Right lung (tissue), 10 donors: Measurements from ENCODE around the gene B3GNT3. TPM values are rescaled to one million over a fixed set of nuclear protein-coding genes. Genes with fewer than 3 reads are reported as not detected.

Experiments used
- DNase-seq, 2 donors: peaks; one replicate each; pipeline ENCODE4 v3.0.0-alpha.2; 2013
- long read RNA-seq, 8 donors: transcript quantifications; one replicate each; lab custom pipeline, GENCODE V29; 2026
- polyA plus RNA-seq, 5 donors: library from polyadenylated mRNA; unstranded; fragments of 120-200 nt; gene quantifications; one replicate each; pipeline versions ENCODE4 v1.2.1 to v1.2.3, GENCODE V29; 2013; ENCODE audit warnings: inconsistent platforms in 1 of 5, low replicate concordance in 1 of 5; ENCODE audit not compliant: insufficient read length in 5 of 5, insufficient read depth in 1 of 5

B3GNT3 gene, protein sequence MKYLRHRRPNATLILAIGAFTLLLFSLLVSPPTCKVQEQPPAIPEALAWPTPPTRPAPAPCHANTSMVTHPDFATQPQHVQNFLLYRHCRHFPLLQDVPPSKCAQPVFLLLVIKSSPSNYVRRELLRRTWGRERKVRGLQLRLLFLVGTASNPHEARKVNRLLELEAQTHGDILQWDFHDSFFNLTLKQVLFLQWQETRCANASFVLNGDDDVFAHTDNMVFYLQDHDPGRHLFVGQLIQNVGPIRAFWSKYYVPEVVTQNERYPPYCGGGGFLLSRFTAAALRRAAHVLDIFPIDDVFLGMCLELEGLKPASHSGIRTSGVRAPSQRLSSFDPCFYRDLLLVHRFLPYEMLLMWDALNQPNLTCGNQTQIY
- polyA plus RNA-seq = under 1 TPM in 2 of 5 donors, not detected in 3; 0.10 to 0.12 TPM
- long read RNA-seq, donor 1 = 0 reads
- long read RNA-seq, donor 2 = 0 reads
- long read RNA-seq, donor 3 = 0 reads
- long read RNA-seq, donor 4 = 0 reads
- long read RNA-seq, donor 5 = 0 reads
- long read RNA-seq, donor 6 = 0 reads
- long read RNA-seq, donor 7 = 0 reads
- long read RNA-seq, donor 8 = 0 reads

DNA sequence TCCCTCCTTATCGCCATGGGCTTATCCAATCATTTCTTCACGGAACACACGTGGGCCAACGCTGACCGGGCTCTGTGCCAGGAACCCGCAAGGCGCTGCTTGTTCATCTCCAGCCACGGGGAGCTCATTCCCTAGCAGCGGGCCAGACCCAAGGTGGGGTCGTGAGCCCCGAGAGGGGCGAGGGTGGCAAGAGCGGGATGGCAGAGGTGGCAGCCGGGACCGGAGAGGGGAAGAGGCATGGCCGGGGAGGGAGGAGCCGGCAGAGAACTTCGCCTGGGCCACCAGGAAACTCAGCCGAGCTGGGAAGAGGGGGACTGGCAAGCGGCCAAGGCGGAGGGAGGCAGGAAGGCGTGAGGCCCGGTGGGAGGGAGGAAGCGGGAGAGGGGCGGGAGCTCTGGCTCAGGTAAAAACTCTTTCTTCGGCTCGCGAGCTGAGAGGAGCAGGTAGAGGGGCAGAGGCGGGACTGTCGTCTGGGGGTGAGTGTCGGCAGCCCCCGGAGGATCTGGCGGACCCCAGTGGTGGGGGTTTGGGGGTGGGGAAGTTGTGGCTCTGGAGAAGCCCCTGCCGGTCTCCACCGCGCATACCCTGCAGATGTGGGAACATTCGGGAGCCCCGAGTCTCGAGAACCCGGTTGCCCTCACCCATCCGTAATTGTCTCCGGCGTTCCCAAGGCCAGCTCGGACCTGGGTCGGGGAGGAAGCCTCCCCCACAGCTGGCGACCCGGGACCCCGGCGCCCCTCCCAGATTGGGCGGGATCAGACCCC lies at the start of gene B3GNT3:
Gene B3GNT3, plus strand, starts transcription at position 408 of the 764 bp plus-strand sequence. CDS start 12,670 bp downstream, outside the sequence.
- no peak for DNase-seq

DNA sequence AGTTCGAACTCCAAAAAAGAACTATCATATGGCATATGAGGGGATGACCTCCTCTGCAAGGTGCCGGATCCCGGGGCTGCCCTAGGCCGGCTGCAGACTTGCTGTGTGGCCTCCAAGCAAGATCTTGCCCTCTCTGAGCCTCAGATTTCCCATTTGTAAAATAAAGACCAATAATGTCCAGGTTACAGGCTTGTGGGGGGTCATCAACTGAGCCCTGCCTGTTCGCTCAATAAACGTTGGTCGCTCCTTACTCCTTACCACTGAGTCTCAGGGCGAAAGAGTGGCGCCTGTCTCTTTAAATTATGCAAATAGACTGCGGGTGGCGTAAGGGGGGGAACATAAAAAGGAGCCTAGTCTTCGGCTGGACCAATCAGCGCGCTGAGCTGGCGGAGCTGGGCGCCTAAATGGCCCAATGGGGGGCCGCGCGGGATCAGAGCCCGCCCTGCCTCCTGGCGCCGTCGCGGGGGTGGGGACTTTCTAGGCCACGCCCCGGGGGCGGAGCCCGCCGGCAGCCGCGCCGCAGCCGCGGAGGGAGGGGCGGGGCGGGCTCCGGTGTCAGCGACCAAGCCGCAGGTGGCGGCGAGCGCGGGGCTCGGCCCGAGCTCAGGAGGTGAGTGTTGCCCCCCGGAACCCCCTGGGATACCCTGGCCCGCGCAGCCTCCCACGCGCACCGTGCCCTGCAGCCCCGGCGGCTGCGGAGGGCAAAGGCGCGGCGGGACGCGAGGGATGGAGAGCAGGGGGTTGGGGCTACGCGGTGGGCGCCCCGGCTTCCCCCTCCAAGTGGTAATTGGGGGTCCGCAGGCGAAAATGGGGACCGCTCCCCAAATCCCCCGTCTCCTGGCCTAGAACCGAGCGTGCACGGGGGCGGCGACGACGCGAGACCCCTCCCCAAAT lies 47.5 kb upstream of the B3GNT3 start:
- peak; percentile 72 to 74 for DNase-seq

- no peak for DNase-seq
These were observed 45.9 kb upstream of the B3GNT3 start for GRCh38 chr19:17748884-17749638.

DNA sequence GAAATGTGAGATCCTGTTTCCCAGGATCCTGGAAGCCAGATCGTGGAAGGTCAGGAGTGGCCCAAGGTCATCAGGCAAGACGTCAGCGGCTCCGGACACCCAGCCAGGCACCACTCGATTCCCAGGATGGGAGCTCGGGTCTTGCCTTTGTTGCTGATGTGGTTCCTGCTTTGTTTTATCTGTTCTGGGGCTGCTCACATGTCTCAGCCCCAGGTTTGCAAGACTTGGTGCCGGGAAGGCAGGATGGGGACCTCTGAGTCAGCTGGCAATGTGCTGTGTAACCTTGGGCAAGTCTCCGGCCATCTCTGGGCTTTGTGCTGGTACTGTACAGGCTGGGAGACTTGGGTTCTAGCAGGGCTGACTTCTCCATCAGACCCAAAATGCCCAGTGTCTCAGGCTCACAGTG lies 45.0 kb upstream of the B3GNT3 start:
- DNase-seq = no peak

DNA sequence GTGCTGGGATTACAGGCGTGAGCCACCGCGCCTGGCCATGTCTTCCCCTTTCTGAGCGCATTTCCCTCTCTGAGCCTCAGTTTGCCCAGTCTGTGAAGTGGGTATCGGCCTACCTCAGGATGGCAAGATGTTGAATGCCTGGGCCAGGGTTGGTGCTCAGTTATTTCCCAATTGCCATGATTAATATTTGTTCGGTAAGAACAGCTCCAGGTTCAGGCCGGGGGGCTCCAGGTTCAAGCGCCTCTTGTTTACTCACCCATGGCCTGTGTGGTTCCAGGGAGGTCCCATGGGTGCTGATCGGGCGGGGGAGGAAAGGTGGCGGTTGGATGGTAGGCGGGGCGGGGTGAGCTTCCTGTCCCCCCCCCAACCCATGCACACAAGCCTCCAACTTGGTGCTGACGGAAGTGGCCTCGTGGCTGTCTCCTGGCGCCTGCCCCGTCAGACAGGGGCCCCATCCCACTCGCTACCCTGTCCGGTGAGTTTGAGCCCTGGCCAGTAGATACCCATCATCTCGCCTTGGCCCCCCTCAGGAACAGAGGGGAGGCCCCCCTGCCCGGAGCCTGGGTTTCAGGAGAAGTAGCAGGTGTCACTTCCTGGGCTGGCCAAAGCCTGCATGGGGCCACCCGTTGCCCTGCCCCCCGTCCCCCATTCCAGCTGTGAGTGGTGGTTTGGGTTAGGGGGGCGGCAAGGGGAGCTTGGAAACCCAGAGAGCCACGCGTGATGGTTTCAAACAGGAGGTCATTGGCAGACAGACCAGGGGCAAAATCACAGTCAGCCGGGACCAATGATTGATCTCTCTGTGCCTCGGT lies 43.6 kb upstream of the B3GNT3 start, which contains the start of gene FCHO1:
Gene FCHO1, plus strand, starts transcription at position 375 of the 809 bp plus-strand sequence. CDS start 3,688 bp downstream, outside the sequence.
- DNase-seq = no peak

GRCh38 chr19:17751912-17752273 lies 43.0 kb upstream of the B3GNT3 start:
- DNase-seq = no peak

GRCh38 chr19:17752865-17753639 lies 41.9 kb upstream of the B3GNT3 start:
- DNase-seq = no peak

DNA sequence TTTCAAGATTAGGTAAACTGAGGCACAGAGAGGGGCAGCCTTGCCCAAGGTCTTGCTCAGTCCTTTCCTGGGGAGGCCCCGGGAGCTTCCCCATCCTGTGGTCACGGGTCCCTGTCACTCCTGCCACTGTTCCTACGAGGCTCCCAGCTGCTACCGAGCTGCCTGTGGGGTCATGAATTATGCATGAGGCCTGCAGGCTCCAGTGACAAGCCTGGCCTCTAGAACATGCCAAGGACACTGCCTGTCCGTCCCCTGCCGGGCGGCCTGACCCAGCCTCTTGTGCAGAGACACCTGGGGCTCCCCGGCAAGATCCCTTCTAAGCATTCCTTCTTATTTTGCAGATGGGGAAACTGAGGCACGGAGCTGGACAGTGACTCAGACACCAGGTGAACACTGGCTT lies 41.0 kb upstream of the B3GNT3 start:
- DNase-seq = no peak

- DNase-seq = no peak
These were observed 40.1 kb upstream of the B3GNT3 start for GRCh38 chr19:17754634-17755442.

GRCh38 chr19:17755443-17755890 lies 39.5 kb upstream of the B3GNT3 start:
- DNase-seq = no peak

GRCh38 chr19:17755977-17756670 lies 38.8 kb upstream of the B3GNT3 start:
- no peak for DNase-seq

DNA sequence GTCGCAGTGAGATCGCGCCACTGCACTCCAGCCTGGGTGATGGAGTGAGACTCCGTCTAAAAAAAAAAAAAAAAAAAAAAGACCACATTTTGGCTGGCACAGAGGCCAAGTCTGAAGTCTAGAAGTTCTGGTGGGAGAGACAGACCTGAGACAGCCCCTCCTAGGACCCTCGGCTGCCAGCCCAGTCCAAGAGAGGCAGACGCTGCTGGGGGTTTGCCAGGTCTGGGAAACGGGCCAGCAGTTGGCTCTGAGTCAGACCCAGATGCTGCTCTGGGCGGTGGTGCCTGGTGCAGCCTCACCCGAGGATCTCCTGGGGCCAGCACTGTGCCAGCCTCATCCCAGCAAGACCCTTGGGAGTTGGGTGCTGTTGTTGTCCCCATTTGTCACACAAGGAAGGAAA lies 37.8 kb upstream of the B3GNT3 start:
- no peak for DNase-seq

- DNase-seq = no peak
These were observed 36.4 kb upstream of the B3GNT3 start for GRCh38 chr19:17758515-17758914.

GRCh38 chr19:17761148-17761547 lies 33.8 kb upstream of the B3GNT3 start:
- DNase-seq = no peak

DNA sequence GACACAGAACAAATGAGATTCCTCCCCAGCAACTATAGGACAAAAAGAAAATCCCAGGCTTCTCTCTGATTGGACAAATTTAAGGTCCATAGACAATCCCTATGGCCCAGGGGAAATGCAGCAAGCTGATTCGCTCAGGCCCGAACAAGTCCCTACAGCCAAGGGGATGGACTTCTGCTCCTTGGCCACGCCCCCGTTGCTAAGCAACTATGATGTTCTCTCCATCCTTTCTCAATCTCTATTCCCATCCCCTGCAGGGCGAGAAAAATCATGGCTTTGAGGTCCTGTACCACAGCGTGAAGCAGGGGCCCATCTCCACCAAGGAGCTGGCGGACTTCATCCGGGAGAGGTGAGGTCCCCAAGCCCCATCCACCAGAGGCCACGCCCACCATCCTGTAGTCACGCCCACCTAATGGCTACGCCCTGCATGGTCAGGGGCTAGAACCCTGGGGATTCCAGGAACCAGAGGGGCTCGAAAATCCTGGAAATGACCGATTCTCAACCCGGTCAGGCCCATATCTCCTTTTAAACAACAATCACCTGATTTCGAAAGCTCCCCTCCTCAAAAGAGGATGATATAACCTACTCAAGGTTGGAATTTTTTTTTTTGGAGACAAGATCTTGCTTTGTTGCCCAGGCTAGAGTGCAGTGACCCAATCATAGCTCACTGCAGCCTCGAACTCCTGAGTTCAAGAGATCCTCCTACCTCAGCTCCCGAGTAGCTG lies 32.3 kb upstream of the B3GNT3 start:
- DNase-seq = no peak

DNA sequence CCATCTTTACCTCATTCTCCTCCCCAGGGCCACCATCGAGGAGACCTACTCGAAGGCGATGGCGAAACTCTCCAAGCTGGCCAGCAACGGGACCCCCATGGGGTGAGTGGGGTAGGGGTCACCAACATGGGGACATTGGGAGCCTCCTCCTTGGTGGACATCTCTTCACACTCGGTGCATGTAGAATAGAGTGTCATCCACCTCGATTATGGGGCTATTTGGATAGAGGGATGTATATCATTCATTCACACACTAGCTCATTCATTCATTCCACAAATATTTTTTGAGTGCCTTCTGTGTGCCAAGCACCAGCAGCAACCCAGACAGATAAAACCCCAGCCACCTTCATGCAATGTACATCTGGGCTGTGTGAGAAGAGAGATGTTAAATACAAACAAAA lies 30.6 kb upstream of the B3GNT3 start:
- DNase-seq = no peak
